HFF-Myc (cell line): ENCODE data around the gene PITPNM1.
"Not testable (repeated sequence)": the region's sequence is repeated elsewhere in the genome, so short reads cannot be mapped to it uniquely, and the experiment has no call there.

Experiments used
- DNase-seq: peaks from one replicate; pipeline ENCODE4 v3.0.0-alpha.2; 2011; ENCODE audit warnings: low read depth; ENCODE audit errors: extremely low read depth
- H3K4me3 ChIP-seq: replicated peaks from 2 replicates; pipeline ENCODE4 v1.5.1; 2011; ENCODE audit warnings: low read depth, mild to moderate bottlenecking, control low read depth, low read length
- CTCF ChIP-seq: IDR thresholded peaks from 2 replicates; pipeline ENCODE4 v1.5.1; 2012; ENCODE audit warnings: mild to moderate bottlenecking, low read depth, low read length, control low read depth; ENCODE audit errors: missing control alignments

Gene PITPNM1

GRCh38 chr11:67466367-67466766, 38.8 kb downstream of the PITPNM1 start:
- TF ChIP-seq CTCF = no peak
- H3K4me3 ChIP-seq = no peak overlapping the region
- DNase-seq = no peak

- H3K4me3 ChIP-seq = peak overlapping the region; percentile 51
- DNase-seq = not testable (repeated sequence)
These were observed 39.6 kb downstream of the PITPNM1 start for GRCh38 chr11:67465530-67465929.

- TF ChIP-seq CTCF = no peak
- no peak for DNase-seq
- peak overlapping the region; percentile 51 for H3K4me3 ChIP-seq
These were observed 40.0 kb downstream of the PITPNM1 start for GRCh38 chr11:67465189-67465510.

GRCh38 chr11:67464411-67465188, 40.6 kb downstream of the PITPNM1 start:
- DNase-seq = no peak
- H3K4me3 ChIP-seq = peak overlapping the region; percentile 51
- TF ChIP-seq CTCF = no peak

- peak overlapping the region; percentile 51; the same call in 1 of the 2 replicates for H3K4me3 ChIP-seq
- TF ChIP-seq CTCF = no peak
- no peak for DNase-seq
These were observed 41.3 kb downstream of the PITPNM1 start for GRCh38 chr11:67463680-67464410.

GRCh38 chr11:67463186-67463585, 42.0 kb downstream of the PITPNM1 start:
- no peak for TF ChIP-seq CTCF
- no peak overlapping the region for H3K4me3 ChIP-seq
- no peak for DNase-seq

GRCh38 chr11:67458266-67458665, 46.9 kb downstream of the PITPNM1 start:
- no peak for DNase-seq
- H3K4me3 ChIP-seq = no peak overlapping the region
- no peak for TF ChIP-seq CTCF
